HG03064 (cell line): ENCODE results near the gene SMARCC2.
"Not testable (repeated sequence)": the region's sequence is repeated elsewhere in the genome, so short reads cannot be mapped to it uniquely, and the experiment has no call there.

Source experiments
- ATAC-seq: cut with Tn5 transposase; IDR thresholded peaks from one replicate; pipeline ENCODE4 v1.9.1; 2021; ENCODE audit warnings: low read depth; ENCODE audit not compliant: unreplicated experiment

Gene SMARCC2

DNA sequence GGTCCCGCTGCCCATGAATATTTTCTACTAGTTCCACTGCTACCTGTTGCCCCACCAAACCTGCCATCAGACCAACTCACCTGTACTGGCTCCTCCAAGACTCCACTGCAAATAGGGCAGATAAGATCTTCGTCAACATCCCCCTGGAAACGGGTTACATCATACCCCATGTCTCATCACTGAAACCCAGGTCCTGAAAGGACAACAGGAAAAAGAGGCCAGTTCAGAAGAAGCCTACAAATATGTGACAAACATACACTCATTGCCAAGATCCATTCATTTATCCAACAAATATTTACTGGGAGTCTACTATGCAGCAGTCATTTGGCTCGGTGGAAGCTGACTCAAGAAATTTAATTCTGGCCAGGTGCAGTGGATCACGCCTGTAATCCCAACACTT is 24.6 kb upstream of the SMARCC2 start:
- ATAC-seq = no peak

DNA sequence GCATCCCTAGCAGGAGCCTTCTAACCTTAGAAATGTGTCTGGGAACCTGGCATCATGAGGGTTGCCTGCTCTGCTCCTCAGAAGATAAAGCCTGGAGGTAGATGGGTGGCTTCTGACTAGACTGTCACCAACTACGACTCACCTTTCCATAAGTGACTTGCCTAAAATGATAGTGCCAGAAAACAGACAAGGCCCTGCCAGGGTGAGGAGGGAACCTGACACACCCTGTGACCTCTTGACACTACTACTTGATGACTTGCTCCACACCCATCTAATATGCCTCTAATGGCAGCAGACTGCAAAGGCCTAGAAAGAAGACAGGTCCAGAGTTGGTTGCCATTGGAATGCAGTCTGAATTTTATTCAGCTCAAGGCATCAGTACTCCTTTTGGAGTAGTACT is 23.1 kb upstream of the SMARCC2 start:
- no peak for ATAC-seq

GRCh38 chr12:56208006-56208405 is 18.7 kb upstream of the SMARCC2 start:
- ATAC-seq = no peak

GRCh38 chr12:56206452-56207166 is 17.3 kb upstream of the SMARCC2 start:
- no peak for ATAC-seq

- ATAC-seq = no peak
Observed at GRCh38 chr12:56205445-56205844, 16.2 kb upstream of the SMARCC2 start.

DNA sequence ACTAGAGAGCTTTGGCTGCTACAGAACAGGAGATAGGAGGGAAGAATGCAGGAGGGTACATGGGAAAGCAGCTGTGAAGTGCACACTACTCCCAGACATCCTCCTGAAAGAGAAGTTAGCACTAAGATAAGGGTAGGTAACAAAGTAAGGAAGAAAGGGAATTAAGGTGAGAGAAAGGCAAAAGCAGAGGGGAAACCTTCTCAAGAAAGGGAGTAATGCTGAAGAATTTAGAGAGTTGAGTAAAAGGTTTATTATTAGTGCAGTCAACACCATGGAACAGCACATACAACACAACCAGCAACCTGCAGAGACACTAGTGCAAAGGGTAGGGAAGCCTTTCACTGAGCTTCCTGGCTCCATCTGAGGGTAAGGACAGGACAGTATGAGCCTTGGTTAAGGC is 15.0 kb upstream of the SMARCC2 start:
- ATAC-seq = no peak

- ATAC-seq = no peak
Observed at GRCh38 chr12:56202838-56203237, 13.6 kb upstream of the SMARCC2 start.

DNA sequence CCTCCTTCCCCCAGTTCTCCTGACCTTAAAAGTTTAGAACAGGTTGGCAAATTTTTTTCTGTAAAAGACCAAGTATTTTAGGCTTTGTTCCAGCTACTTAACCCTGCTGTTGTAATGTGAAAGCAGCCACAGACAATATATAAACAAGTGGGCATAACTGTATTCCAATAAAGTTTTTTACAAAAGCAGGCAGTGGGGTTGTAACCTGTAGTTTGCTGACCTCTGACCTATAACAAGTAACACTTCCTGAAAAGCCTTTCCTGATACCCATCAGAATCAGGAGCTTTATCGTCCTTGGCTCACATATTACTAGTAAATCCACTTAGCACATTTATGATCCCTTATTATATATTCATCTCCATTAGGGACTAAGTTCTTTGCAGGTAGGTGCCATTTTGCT is 13.1 kb upstream of the SMARCC2 start:
- no peak for ATAC-seq

DNA sequence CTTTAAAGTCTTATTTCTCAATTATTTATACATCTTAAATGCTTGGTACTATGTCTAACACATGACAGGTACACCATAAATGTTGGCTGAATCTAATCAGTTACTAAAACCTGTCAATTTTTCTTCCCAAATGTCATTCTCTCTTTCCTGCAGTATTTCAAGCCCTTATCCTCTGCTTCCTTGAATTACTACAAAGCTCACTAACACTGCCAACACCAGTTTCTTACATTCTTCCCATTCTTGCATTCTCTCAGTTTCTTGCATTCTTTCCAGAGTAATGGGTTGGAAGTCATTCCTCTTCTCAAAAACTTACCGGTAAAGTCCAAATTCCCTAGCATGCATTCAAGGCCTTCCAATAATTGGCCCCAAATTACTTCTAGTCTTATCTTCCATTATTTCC is 9.6 kb upstream of the SMARCC2 start:
- ATAC-seq = no peak

DNA sequence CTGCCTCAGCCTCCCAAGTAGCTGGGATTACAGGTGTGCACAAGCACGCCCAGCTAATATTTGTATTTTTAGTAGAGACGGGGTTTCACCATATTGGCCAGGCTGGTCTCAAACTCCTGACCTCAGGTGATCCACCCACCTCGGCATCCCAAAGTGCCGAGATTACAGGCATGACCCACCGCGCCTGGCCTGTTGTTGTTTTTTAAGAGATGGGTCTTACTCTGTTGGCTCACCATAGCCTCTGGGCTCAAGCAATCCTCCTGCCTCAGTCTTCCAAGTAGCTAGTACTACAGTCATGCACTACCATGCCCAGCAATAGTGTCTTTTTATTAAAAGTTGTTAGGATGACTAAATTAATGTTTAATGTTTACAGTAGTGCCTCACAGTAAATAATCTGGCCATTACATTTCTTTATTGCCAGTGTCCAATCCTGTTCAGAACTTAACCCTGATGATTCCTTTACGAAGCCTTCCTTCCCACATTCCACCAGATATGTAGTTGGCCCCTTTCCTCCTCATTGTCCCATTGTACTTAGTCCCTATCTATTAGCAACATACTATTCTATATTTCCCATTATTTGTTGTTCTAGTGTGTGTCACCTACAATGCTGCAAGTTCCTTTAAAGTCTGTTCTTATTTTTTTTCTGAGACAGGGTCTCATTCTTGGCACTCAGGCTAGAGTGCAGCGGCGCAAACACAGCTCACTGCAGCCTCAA is 8.8 kb upstream of the SMARCC2 start:
- ATAC-seq = no peak

DNA sequence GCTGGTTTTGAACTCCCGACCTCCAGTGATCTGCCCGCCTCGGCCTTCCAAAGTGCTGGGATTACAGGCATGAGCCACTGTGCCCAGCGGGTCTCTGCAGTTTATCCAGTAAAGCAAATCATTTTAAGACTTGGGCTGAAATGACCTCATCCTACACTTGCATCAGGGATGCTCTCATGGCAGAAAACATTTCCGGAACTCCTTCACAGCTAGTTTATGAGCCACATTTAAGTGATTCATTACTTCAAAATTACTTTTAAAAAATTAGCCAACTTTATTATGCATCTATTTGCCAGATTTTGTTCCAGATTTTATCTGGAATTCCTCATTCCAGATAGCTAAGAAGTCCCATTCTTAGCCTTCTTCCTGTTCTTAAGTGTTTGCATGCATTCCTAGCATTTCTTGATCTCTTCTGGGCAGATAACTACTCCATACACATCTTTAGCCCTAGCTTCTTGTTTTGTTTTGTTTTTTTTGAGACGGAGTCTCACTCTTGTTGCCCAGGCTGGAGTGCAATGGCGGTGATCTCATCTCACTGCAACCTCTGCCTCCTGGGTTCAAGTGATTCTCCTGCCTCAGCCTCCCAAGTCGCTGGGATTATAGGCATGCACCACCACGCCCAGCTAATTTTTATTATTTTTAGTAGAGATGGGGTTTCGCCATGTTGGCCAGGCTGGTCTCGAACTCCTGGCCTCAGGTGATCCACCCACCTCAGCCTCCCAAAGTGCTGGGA is 7.7 kb upstream of the SMARCC2 start:
- not testable (repeated sequence) for ATAC-seq

DNA sequence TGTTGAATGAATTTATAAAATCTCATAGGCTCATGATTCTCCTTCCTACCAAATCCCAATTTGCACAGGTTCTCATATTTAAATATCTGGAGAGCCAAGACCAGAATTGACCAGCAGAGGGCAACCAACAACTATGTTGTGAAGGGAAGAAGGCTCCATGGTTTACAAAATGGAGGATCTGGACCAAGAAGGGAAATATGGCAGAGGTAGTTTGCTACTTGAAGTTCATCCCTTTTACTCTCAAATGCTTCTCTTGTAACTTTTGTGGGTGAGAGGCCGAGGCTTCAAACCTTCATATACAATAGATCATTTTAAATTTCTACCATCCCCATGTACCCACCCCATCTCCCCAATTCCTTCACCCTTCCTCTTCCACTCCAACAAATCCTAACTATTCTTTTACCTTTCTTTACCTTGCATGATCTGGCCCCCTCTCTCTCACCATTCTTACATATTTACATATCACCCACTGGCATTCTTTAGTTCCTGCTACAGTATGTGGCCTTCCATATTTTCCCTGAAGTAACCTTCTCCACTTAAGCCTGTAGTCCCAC is 3.8 kb upstream of the SMARCC2 start:
- ATAC-seq = no peak

- no peak for ATAC-seq
Observed at GRCh38 chr12:56192582-56192981, 3.3 kb upstream of the SMARCC2 start.

GRCh38 chr12:56190695-56191155 is 1.4 kb upstream of the SMARCC2 start:
- ATAC-seq = no peak

DNA sequence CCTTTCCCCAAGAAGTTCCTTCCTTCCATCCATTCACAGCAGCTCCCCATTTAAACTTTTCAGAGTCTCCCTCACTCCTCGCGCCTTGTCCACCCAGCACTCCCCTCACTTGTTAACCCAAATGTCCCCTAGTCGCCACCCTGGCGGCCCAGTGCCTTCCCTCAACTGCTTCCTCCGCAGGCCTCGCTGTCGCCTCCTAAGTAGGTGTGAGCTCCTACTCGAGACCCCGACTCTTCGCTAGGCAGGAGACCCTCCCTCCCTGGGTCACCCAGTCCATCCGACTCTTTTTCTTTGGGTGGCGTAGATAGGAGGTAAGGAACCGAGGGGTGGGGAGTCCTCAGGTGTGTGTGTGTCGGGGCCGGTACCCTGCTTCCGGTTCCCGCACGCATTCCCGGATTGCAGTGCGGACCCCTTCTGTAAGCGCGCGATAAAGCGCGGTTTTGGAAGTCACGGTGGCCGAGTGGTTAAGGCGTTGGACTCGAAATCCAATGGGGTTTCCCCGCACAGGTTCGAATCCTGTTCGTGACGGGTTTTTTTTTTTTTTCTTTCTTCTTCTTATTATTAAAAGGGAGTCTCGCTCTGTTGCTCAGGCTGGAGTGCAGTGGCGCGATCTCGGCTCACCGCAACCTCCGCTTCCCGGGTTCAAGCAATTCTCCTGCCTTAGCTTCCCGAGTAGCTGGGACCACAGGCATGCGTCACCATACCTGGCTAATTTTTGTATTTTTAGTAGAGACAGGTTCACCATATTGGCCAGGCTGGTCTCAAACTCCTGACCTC is 823 bp upstream of the SMARCC2 start:
- peak; percentile 37 for ATAC-seq

GRCh38 chr12:56188778-56189098 is 545 bp downstream of the SMARCC2 start:
- ATAC-seq = no peak

DNA sequence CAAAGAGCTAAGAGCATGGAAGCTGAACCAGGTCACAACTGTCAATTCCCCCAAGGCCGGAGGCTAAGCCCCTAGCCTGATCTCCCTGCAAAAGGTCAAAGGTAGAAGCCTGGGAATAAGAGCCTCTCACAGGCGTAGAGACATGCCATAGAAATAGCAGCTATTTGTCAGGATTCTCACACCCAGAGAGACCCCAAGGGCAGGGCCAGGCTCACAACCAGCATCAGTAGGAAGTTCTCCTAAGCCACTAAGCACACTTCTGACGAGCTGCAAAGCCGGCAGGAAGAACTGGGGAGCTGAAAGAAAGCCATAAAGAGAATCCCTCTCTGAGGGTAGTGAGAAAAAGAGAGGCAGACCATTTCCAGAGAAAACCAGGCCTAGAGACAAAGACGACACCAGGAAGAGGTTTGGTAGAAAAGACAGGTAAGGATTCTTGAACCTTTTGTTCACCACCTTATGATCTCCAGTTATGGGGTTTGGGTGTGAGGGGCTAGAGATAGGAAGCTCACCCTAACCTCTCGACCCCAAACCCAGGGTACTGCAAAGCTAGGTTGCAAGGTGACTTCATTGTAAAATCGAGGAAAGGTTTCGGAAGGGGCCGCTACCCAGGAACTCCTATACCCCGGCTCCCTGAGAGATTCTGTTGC is 1.0 kb downstream of the SMARCC2 start:
- no peak for ATAC-seq

DNA sequence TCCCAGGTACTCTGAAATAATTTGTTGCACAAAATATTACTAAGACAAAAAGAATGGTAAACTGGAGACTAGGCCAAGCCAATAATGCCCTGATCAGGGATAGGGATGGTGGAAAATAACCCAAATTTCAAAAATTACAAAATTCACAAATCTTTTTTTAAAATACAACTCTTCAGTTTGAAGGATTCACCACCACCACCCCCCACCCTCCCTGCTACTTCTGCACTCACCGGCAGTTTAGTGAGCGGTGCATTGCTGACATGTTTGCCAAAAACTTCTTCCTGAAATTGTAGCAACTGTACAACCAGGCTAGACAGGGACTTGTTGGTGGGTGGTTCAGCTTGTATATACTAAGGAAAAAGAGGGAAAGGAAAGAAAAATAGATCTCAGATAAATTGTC is 2.3 kb downstream of the SMARCC2 start:
- ATAC-seq = no peak

DNA sequence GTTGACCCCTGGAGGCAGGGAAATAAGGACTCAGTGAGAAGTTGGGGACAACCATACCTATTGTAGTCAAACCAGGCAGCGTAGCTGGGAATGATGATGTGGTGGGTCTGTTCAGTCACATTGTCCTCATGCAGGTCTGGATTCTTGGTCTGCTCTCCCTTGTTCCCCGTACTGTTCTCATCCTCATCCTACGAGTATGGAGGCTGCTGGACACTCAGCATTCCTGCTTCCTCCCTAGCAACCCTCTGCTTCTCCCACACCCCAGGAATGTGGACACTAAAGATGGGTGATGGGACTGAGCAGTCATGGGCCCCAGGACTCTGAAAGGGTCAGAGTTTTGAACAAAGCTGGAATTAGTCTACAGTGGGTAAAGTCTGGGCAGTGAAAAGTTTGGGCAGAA is 10.9 kb downstream of the SMARCC2 start:
- no peak for ATAC-seq

DNA sequence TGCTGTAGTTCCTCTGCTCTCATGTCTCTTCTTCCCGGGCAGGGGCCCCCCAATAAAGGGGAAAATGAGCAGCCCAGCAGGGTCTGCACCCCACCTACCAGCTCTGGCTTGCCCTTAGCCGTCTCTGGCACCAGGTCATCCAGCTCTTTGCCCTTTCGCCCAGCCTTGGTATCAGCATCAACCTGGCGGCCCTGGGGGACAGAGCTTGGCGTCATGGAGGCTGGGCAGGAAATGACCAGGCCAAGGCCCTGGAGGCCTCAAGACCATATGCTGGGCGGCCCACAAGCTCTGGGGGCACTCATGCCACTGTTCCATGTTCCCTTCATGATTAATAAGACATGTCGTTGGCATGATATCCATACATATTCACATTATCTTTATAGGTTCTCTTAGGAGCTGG is 16.4 kb downstream of the SMARCC2 start:
- ATAC-seq = no peak
